Activated T-cell treated with anti-CD3 and anti-CD28 coated beads, Interleukin-2, amount 50 U/mL, for 48 hours (primary cell): ENCODE data around the gene KRTAP12-2.
"Not testable (repeated sequence)": the region's sequence is repeated elsewhere in the genome, so short reads cannot be mapped to it uniquely, and the experiment has no call there.

ENCODE experiments used
- DNase-seq, 2 experiments: peaks; one replicate each; pipeline ENCODE4 v3.0.0-alpha.2; 2020

The KRTAP12-2 gene

GRCh38 chr21:44702111-44702972 lies 35.6 kb upstream of the KRTAP12-2 start:
- DNase-seq, result no peak

DNA sequence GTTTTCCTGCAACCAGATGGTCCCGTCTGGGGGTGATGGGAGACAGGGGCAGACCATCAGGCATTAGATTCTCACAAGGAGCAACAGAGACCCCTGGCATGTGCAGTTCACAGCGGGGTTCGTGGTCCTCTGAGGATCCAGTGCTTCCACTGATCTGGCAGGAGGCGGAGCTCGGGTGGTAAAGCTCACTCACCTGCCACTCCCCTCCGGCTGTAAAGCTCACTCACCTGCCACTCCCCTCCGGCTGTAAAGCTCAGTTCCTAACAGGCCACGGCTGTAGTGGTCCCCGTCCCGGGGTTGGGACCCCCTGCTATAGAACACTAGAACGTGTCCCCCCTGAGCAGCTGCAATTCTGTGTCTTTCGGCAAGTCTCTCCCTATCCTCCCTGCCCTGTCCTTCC lies 34.8 kb upstream of the KRTAP12-2 start:
- DNase-seq, result no peak

GRCh38 chr21:44701023-44701400 lies 34.3 kb upstream of the KRTAP12-2 start:
- no peak for DNase-seq

DNA sequence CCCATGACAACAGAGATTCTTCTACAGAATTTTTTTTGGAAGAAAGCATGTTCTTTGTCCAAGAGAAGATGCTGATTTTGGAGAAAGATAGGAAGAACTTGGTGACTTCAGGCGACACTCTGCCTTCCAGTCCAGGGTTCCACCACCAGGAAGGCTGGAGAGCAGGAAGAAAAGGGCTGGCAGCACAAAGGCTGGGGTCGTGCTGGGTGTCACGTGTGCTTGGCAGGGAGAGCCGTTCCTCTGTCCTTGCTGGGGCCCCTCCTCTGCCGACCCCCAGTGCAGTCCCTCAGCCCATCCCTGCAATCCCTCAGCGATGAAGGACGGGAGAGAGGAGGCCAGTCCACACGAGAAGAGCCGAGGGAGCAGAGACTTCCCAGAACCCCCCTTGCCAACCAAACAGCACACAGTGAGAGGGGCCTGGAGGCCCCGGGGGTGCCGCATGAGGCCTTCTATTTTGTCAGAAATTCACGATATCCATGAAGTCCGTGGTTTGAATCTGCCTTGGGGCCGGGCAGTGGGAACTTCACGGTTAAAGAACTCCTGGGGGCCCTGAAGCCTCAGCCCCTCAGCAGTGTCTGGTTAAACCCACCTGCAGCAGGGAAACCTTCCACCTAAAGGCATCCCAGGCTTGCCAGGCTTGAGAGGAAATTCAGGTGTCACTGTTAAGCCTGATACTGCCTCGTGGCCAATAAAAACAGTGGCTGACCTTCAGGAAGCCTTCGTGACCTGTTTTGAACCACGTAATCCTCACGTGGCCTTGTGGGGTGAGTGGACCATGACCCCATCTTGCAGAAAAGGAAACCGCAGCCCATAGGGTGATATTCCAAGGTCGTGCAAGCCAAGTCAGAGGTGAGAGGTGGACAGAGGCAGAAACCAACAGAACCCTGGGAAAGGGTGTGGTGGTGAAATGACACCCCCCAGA lies 33.6 kb upstream of the KRTAP12-2 start:
- DNase-seq, result no peak

DNA sequence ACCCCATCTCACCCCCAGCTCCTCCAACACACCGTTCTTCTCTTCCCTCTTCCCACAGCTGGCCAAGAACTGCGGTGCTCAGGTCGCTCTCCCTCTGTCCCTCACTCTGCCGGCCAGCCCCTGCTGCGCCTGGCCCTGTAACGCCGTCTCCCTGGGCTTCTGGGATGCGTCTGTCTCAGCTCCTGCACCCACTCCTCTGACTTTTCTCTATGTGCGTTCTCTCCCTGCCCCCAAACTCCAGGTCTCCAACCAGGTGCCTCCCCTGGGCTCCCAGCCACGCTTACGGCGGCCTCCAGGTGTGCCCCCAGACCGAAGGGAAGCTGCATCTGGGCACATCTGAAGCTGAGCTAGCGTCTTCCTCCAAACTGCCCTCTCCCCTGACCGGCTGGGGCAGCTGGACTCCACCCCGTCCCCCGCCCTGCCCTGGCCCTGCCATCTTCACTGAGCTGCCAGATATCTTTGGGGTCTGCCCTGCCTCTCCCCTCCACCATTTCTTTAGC lies 32.8 kb upstream of the KRTAP12-2 start:
- no peak for DNase-seq

DNA sequence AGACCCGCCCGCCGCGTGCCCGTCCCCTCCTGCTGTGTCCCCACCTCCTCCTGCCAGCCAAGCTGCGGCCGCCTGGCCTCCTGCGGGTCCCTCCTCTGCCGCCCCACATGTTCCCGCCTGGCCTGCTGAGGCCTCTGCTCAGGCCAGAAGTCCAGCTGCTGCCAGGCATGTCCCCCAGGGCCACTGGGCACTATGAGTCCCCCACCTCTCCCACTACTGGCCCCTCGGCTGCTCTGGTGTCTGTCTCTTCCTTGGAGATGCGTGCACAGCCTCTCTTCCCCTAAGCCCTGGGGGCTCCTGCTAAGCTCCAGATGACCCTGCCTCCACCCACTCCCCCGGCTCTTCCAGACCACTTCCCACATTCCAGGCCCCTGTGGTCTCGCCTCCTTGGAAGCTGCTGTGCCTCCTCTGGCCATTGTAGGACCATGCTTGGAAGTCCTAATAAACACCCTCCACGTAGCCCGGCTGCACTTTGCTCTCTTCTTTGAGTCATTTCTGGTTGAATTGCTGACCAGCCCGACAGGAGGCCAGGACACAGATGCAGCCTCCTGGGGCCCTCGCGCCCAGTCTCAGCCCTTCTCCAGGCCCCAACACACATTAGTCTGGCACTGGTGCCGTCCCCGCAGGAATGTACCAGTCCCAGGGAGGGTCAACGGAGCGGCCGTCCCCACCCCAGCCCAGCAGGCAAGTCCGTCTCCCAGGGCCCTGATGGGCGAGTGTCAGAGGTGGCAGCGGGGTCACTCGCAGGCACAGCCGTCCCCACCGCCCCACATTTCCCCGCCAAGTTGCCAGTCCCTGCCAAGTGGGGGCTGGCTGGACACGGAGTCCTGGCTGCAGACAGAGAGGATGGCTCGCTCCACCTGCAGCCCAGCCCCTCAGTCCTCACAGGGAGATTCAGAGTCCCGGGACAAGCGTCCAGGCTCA lies 31.3 kb upstream of the KRTAP12-2 start:
- no peak for DNase-seq

- not testable (repeated sequence) for DNase-seq
Observed at GRCh38 chr21:44697172-44697810, 30.6 kb upstream of the KRTAP12-2 start, which contains the start of gene KRTAP10-12. Gene KRTAP10-12, plus strand, starts transcription at chr21:44697172. Its CDS starts 30 bp downstream, at chr21:44697202.

DNA sequence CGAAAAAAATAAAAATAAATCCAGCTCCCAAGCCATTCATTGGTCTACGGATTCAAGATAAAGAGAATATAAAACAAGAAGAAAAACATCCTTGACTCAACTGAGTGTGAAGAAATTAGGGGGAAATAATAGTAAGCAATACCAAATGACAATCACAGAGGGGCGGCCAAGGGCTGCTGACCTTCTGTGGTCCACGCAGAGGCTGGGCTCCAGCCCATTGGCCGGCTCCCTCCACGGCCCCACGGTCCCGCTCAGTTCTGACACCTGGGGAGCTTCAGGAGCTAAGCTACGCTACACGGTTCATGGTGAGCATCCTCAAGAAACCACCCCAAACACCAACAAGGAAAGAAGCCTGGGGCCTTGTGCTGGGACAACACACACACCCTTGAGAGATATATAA lies 29.8 kb upstream of the KRTAP12-2 start:
- no peak for DNase-seq

DNA sequence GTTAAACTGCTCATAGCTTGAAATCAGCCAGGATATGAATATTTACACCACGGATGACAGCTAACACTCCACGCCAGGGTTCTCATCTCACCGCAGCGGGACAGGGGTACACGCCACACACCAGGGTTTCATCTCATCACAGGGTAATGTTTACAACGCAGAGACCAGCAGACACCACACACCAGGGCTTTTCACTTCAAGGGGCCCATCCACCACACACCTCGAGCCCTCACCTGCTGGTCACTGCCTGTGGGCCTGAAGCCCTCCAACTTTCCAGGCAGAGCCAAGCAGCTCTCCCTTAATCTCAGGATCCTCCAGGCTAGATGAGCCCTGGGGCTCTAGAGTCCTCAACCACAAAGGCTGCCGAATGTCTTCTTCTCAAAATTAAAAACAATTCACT lies 28.9 kb upstream of the KRTAP12-2 start:
- no peak for DNase-seq

- no peak for DNase-seq
Observed at GRCh38 chr21:44695184-44695583, 28.5 kb upstream of the KRTAP12-2 start.

DNA sequence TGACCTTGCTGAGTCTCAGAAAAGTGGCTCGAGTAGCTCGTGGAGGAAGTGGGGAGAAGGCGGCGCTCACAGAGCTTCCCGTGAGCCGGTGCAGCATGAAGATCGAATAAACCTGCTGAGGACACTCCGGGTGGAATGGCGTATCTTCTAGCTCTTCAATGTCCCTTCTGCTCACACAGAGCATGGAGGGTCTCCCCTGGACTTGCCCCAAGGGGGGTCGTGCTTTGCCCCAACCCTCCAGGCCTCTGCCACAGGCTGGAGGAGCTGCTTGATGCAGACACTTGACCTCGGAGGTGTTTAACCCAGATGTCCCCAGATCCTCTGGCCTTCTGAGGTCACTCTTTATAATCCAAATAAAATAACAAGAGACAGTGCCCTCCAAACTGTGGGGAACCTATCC lies 28.0 kb upstream of the KRTAP12-2 start:
- no peak for DNase-seq

DNA sequence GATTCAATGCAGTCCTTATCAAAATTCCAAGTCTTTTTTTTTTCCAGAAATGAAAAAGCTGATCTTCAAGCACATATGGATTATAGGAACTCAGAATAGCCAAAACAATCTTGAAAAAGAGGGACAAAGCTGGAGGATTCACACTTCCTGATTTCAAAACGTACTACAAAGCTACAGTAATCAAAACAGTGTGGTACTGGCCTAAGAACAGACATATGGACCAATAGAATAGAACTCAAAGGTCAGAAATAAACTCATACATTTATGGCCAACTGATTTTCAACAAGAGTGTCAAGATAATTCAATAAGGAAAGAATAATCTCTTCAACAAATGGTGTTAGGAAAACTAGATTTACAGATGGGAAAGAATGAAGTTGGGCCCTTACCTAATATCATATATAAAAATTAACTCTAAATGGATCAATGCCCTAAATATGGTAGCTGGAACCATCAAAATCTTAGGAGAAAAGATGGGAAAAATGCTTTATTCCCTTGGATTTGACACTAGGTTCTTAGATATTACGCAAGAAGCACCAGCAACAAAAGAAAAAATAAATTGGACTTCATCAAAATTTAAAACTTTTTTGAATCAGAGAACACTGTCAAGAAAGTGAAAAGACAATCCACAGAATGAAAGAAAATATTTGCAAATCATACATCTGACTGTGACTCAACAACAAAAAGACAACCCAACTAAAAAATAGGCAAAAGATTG lies 26.2 kb upstream of the KRTAP12-2 start:
- DNase-seq, result no peak

DNA sequence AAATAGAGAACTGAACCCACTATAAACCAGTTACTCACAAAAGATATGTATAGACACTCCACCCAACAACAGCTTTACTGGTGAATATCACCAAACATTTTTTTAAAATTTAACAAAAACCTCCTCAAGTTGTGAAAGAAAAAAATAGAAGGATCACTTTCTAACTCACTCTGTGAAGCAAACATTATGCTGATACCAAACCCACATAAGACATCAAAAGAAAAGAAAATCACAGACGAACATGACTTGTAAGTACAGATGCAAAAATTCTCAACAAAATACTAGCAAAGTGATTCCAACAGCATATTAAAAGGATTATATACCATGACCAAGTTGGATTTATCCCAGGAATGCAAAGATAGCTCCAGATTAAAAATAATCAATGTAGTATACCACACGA lies 25.0 kb upstream of the KRTAP12-2 start:
- no peak for DNase-seq

DNA sequence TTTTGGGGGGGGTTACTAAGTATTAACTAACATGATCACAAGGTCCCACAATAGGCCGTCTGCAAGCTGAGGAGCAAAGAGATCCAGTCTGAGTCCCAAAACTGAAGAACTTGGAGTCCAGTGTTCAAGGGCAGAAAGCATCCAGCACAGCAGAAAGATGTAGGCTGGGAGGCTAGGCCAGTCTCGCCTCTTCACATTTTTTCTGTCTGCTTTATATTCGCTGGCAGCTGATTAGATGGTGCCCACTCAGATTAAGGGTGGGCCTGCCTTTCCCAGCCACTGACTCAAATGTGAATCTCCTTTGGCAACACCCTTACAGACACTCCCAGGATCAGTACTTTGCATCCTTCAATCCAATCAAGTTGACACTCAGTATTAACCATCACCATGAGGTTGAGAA lies 23.0 kb upstream of the KRTAP12-2 start:
- DNase-seq, result not testable (repeated sequence)

DNA sequence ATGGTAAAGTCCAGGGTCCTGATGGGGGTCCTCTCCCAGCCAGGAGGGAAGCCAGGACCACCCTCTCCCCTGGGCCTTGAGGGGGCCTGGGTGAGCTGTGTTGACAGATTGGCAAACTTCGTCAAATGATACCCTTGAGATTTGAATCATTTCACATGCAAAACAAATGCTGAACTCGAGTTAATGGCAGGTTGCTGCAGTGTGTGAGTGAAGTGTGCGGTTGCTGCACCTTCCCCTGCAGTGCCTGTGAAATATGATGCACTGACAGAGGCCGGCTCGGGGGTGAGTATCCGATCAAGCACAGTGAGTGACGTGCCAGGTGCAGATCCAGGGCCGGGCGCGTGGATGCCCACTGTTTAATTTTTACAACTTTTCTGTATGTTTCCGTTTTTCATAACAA lies 20.9 kb upstream of the KRTAP12-2 start:
- DNase-seq, result no peak

DNA sequence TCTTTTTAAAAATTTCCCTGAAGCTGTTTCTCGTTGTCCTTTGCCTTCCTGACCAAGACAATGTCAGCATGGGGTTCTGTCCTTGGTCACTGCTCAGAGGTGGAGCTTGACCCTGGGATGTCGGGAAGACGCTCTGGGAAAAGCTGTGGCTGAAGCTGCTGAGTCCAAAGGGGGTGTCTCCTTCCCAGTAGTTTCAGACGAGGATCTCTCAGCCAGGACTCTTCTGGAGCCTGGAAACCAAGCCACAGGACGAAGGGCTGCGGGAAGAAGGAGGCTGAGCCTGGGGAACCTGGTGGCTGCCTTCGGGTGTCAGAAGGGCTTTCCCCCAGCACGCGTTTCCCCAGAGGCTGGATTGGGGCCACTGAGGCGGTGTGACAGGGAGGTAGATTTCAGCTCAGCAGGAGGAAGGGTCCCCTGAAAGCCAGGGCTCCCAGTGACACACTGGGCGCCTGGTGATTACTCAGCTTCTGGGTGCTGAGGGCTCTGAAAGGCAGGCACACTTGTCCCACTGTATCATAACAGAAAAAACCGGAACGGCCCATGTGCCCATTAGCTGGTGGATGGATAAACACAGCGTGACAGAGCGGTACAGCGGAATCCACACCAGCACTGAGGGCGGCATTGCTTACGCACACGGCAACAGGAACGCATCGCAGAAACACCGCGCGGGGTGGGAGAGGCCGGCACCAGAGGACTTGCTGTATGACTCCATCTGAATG lies 20.3 kb upstream of the KRTAP12-2 start:
- DNase-seq, result no peak

- no peak for DNase-seq
Observed at GRCh38 chr21:44686000-44686781, 19.5 kb upstream of the KRTAP12-2 start.

- not testable (repeated sequence) for DNase-seq
Observed at GRCh38 chr21:44685050-44685449, 18.3 kb upstream of the KRTAP12-2 start.

GRCh38 chr21:44684483-44684882 lies 17.8 kb upstream of the KRTAP12-2 start:
- no peak for DNase-seq

GRCh38 chr21:44684077-44684476 lies 17.4 kb upstream of the KRTAP12-2 start:
- no peak for DNase-seq
